ENCODE measurements around the gene AMOTL1. TPM values are rescaled to one million over a fixed set of nuclear protein-coding genes. Genes with fewer than 3 reads are reported as not detected.
"Not testable (repeated sequence)": the region's sequence is repeated elsewhere in the genome, so short reads cannot be mapped to it uniquely, and the experiment has no call there.

Gene AMOTL1
- total RNA-seq, 2 experiments from 2014 or later, result 0.08 TPM; not detected in 1

GRCh38 chr11:94806419-94806818 is 38.3 kb downstream of the AMOTL1 start:
- Histone ChIP-seq H3K9me3 (ENCODE audit: control insufficient read depth in 1 of 2, insufficient read depth in 1 of 2, low read length in 2 of 2) (no peaks in the 10 kb centered on the region), H3K36me3 (ENCODE audit: insufficient read depth, low read length) (no peaks in the 10 kb centered on the region), H3K4me3 (ENCODE audit: low read length) (no peak overlapping the region), H3K27ac (ENCODE audit: low read depth in 1 of 2, low read length in 2 of 2) (no peak overlapping the region), H3K27me3 (ENCODE audit: control insufficient read depth in 1 of 2, insufficient read depth in 2 of 2, low read length in 2 of 2) (no peaks in the 10 kb centered on the region), H3K4me1 (ENCODE audit: insufficient read depth, low read length) (no peaks in the 10 kb centered on the region)
- H3K36me3 Mint-ChIP-seq (ENCODE audit: low read depth), result no peaks in the 10 kb centered on the region
- H3K27me3 Mint-ChIP-seq, result no peaks in the 10 kb centered on the region
- ChIA-PET CTCF (no interaction called here), POLR2A (no interaction called here)
- H3K27ac Mint-ChIP-seq, result no peak overlapping the region
- no peak for TF ChIP-seq CTCF (IDR thresholded peaks at IDR 0.05)
- intact Hi-C loops (cut with DNase I, micrococcal nuclease), result no loop called here
- no peak overlapping the region for H3K4me3 Mint-ChIP-seq
- ATAC-seq (ENCODE audit: poor library complexity) (no peak), DNase-seq (no peak)
- H3K4me1 Mint-ChIP-seq (ENCODE audit: low read depth), result no peaks in the 10 kb centered on the region
- no peaks in the 10 kb centered on the region for H3K9me3 Mint-ChIP-seq

GRCh38 chr11:94809251-94809650 is 41.1 kb downstream of the AMOTL1 start:
- no peaks in the 10 kb centered on the region for H3K4me1 ChIP-seq (ENCODE audit: insufficient read depth, low read length)
- H3K4me3 ChIP-seq (ENCODE audit: low read length), result no peak overlapping the region
- intact Hi-C loops (cut with DNase I, micrococcal nuclease), result no loop called here
- H3K9me3 ChIP-seq (ENCODE audit: control insufficient read depth in 1 of 2, insufficient read depth in 1 of 2, low read length in 2 of 2), result no peaks in the 10 kb centered on the region
- ChIA-PET POLR2A (no interaction called here), CTCF (no interaction called here)
- no peaks in the 10 kb centered on the region for H3K9me3 Mint-ChIP-seq
- no peak overlapping the region for H3K4me3 Mint-ChIP-seq
- H3K27me3 ChIP-seq (ENCODE audit: control insufficient read depth in 1 of 2, insufficient read depth in 2 of 2, low read length in 2 of 2), result no peaks in the 10 kb centered on the region
- no peaks in the 10 kb centered on the region for H3K4me1 Mint-ChIP-seq (ENCODE audit: low read depth)
- no peaks in the 10 kb centered on the region for H3K27me3 Mint-ChIP-seq
- TF ChIP-seq CTCF (IDR thresholded peaks at IDR 0.05), result no peak
- no peak overlapping the region for H3K27ac Mint-ChIP-seq
- no peak overlapping the region for H3K27ac ChIP-seq (ENCODE audit: low read depth in 1 of 2, low read length in 2 of 2)
- H3K36me3 ChIP-seq (ENCODE audit: insufficient read depth, low read length), result no peaks in the 10 kb centered on the region
- no peaks in the 10 kb centered on the region for H3K36me3 Mint-ChIP-seq (ENCODE audit: low read depth)
- DNase-seq (no peak), ATAC-seq (ENCODE audit: poor library complexity) (no peak)

GRCh38 chr11:94812724-94813720 is 44.9 kb downstream of the AMOTL1 start:
- H3K27me3 Mint-ChIP-seq; H3K27ac ChIP-seq (ENCODE audit: low read depth in 1 of 2, low read length in 2 of 2); H3K4me1 Mint-ChIP-seq (ENCODE audit: low read depth); ATAC-seq (ENCODE audit: poor library complexity); POLR2A ChIA-PET; H3K4me3 ChIP-seq (ENCODE audit: low read length); H3K36me3 ChIP-seq (ENCODE audit: insufficient read depth, low read length); intact Hi-C loops (cut with DNase I, micrococcal nuclease); H3K4me3 Mint-ChIP-seq; H3K36me3 Mint-ChIP-seq (ENCODE audit: low read depth); H3K9me3 ChIP-seq (ENCODE audit: control insufficient read depth in 1 of 2, insufficient read depth in 1 of 2, low read length in 2 of 2); CTCF ChIA-PET; H3K27me3 ChIP-seq (ENCODE audit: control insufficient read depth in 1 of 2, insufficient read depth in 2 of 2, low read length in 2 of 2); DNase-seq; H3K4me1 ChIP-seq (ENCODE audit: insufficient read depth, low read length); H3K27ac Mint-ChIP-seq; H3K9me3 Mint-ChIP-seq: not testable (repeated sequence)

Measured in CD4-positive, alpha-beta T cell (primary cell).